IPS DF 4.7 (cell line): Measurements from ENCODE around the gene FBXL7.

Source experiments
- DNase-seq: peaks from one replicate; pipeline ENCODE4 v3.0.0-alpha.2; 2013; ENCODE audit warnings: low spot score; ENCODE audit errors: extremely low read depth

The FBXL7 gene

GRCh38 chr5:15611008-15611407 is 111.0 kb downstream of the FBXL7 start:
- DNase-seq, result no peak

GRCh38 chr5:15612915-15613635 is 113.1 kb downstream of the FBXL7 start:
- DNase-seq, result no peak

GRCh38 chr5:15614679-15615078 is 114.7 kb downstream of the FBXL7 start:
- no peak for DNase-seq

GRCh38 chr5:15615859-15616258 is 115.9 kb downstream of the FBXL7 start:
- no peak for DNase-seq

GRCh38 chr5:15618938-15619337 is 119.0 kb downstream of the FBXL7 start:
- no peak for DNase-seq

GRCh38 chr5:15620501-15620900 is 120.5 kb downstream of the FBXL7 start:
- no peak for DNase-seq

GRCh38 chr5:15621094-15621493 is 121.1 kb downstream of the FBXL7 start:
- no peak for DNase-seq

- DNase-seq, result no peak
Observed at GRCh38 chr5:15623794-15624193, 123.8 kb downstream of the FBXL7 start.

- no peak for DNase-seq
Observed at GRCh38 chr5:15627109-15627508, 127.1 kb downstream of the FBXL7 start.

- DNase-seq, result no peak
Observed at GRCh38 chr5:15627647-15628046, 127.7 kb downstream of the FBXL7 start.

GRCh38 chr5:15630441-15630840 is 130.5 kb downstream of the FBXL7 start:
- DNase-seq, result no peak

- DNase-seq, result no peak
Observed at GRCh38 chr5:15634591-15635288, 134.8 kb downstream of the FBXL7 start.

- DNase-seq, result no peak
Observed at GRCh38 chr5:15635289-15635616, 135.3 kb downstream of the FBXL7 start.

GRCh38 chr5:15637345-15637744 is 137.4 kb downstream of the FBXL7 start:
- no peak for DNase-seq

GRCh38 chr5:15637886-15638285 is 137.9 kb downstream of the FBXL7 start:
- no peak for DNase-seq

GRCh38 chr5:15638296-15638695 is 138.3 kb downstream of the FBXL7 start:
- no peak for DNase-seq

GRCh38 chr5:15639288-15639687 is 139.3 kb downstream of the FBXL7 start:
- no peak for DNase-seq

- DNase-seq, result no peak
Observed at GRCh38 chr5:15640116-15640515, 140.1 kb downstream of the FBXL7 start.

GRCh38 chr5:15643731-15644130 is 143.8 kb downstream of the FBXL7 start:
- DNase-seq, result no peak

- no peak for DNase-seq
Observed at GRCh38 chr5:15645381-15646160, 145.6 kb downstream of the FBXL7 start.

- DNase-seq, result no peak
Observed at GRCh38 chr5:15646371-15646770, 146.4 kb downstream of the FBXL7 start.

GRCh38 chr5:15647251-15647650 is 147.3 kb downstream of the FBXL7 start:
- no peak for DNase-seq
